Ascending aorta (tissue), 2 donors: ENCODE results near the gene ZNF350. TPM values are rescaled to one million over a fixed set of nuclear protein-coding genes. Genes with fewer than 3 reads are reported as not detected.
"Not testable (repeated sequence)": the region's sequence is repeated elsewhere in the genome, so short reads cannot be mapped to it uniquely, and the experiment has no call there.

ENCODE experiments used
- DNase-seq, 2 donors: peaks; one replicate each; pipeline ENCODE4 v3.0.0-alpha.2; 2019; ENCODE audit warnings: low spot score in 2 of 2
- H3K27ac ChIP-seq, 2 donors: fragments of 200-600 bp; sonication (generic); one replicate each; pipeline ENCODE4 v1.5.1; 2016 to 2017; ENCODE audit warnings: mild to moderate bottlenecking in 1 of 2
- H3K27me3 ChIP-seq: fragments of 200-600 bp; sonication (generic); one replicate; pipeline ENCODE4 v1.5.1; 2017
- H3K36me3 ChIP-seq, 2 donors: fragments of 200-600 bp; sonication (generic); one replicate each; pipeline ENCODE4 v1.5.1; 2016
- H3K4me1 ChIP-seq, 2 donors: fragments of 200-600 bp; sonication (generic); one replicate each; pipeline ENCODE4 v1.5.1; 2016 to 2017; ENCODE audit warnings: mild to moderate bottlenecking in 1 of 2
- H3K4me3 ChIP-seq, 2 donors: fragments of 200-600 bp; sonication (generic); one replicate each; pipeline ENCODE4 v1.5.1; 2016 to 2017; ENCODE audit warnings: mild to moderate bottlenecking in 1 of 2
- H3K9me3 ChIP-seq, 2 donors: fragments of 200-600 bp; sonication (generic); one replicate each; pipeline ENCODE4 v1.5.1; 2016
- CTCF ChIP-seq, 3 experiments: fragments of 200-600 bp in 2 of 3; fragments of 450-650 bp in 1 of 3; sonication (generic) in 2 of 3; IDR thresholded peaks; one replicate each; pipeline ENCODE4 v1.5.1; 2016 to 2019; ENCODE audit warnings: antibody characterized with exemption in 3 of 3, mild to moderate bottlenecking in 1 of 3, moderate library complexity in 1 of 3
- intact Hi-C: fragments of 100-400 bp; cut with DNase I; formaldehyde crosslinking; loops from one replicate; pipeline ENCODE4 v1.15.1; 2023
- total RNA-seq: library from RNA; depleted of rRNA; stranded (reverse); fragments of >200 nt; gene quantifications from one replicate; pipeline ENCODE4 v1.1.0, GENCODE V29; 2016

ZNF350 gene
- total RNA-seq, 1 donor from 2014 or later: 11.4 TPM

- TF ChIP-seq CTCF (IDR thresholded peaks at IDR 0.05): no peak
- intact Hi-C loops: no loop called here
- H3K9me3 ChIP-seq: peaks cover 74 to 99% of the 10 kb centered on the region in 2 donors
These were observed 26.8 kb downstream of the ZNF350 start for GRCh38 chr19:51959791-51960190.

GRCh38 chr19:51957846-51958245, 28.8 kb downstream of the ZNF350 start:
- H3K27me3 ChIP-seq, H3K36me3 ChIP-seq, intact Hi-C loops, H3K4me1 ChIP-seq, DNase-seq, H3K27ac ChIP-seq, H3K4me3 ChIP-seq: not testable (repeated sequence)
- peaks cover 59 to 89% of the 10 kb centered on the region in 2 donors for H3K9me3 ChIP-seq

More at GRCh38 chr19:51959791-51960190, 26.8 kb downstream of the ZNF350 start:
- Histone ChIP-seq H3K36me3 (peaks cover 16 to 26% of the 10 kb centered on the region in 2 donors), H3K4me3 (no peak overlapping the region), H3K4me1 (no peaks in the 10 kb centered on the region), H3K27me3 (no peaks in the 10 kb centered on the region), H3K27ac (no peak overlapping the region)
- no peak for DNase-seq

- intact Hi-C loops: no loop called here
- H3K36me3 ChIP-seq: peaks cover 16 to 20% of the 10 kb centered on the region in 2 donors
- H3K9me3 ChIP-seq: peaks cover 72 to 91% of the 10 kb centered on the region in 2 donors
- TF ChIP-seq CTCF (IDR thresholded peaks at IDR 0.05): no peak
- DNase-seq: no peak
- peak overlapping the region in 1 of 2 donors; percentile 22 for H3K4me3 ChIP-seq
- no peaks in the 10 kb centered on the region for H3K27me3 ChIP-seq
- H3K27ac ChIP-seq: no peak overlapping the region
- no peaks in the 10 kb centered on the region for H3K4me1 ChIP-seq
These were observed 37.7 kb downstream of the ZNF350 start for GRCh38 chr19:51948975-51949374.

GRCh38 chr19:51946602-51947001, 40.0 kb downstream of the ZNF350 start:
- TF ChIP-seq CTCF (IDR thresholded peaks at IDR 0.05): no peak
- intact Hi-C loops: no loop called here

GRCh38 chr19:51944798-51945552, 41.7 kb downstream of the ZNF350 start:
- intact Hi-C loops: no loop called here
- peaks cover 87 to 100% of the 10 kb centered on the region in 2 donors for H3K9me3 ChIP-seq
- no peaks in the 10 kb centered on the region for H3K4me1 ChIP-seq
- TF ChIP-seq CTCF (IDR thresholded peaks at IDR 0.05): no peak
- DNase-seq: no peak
- H3K36me3 ChIP-seq: peaks cover 56 to 60% of the 10 kb centered on the region in 2 donors
- H3K27ac ChIP-seq: no peak overlapping the region
- H3K4me3 ChIP-seq: peak overlapping the region in 1 of 2 donors; percentile 3
- no peaks in the 10 kb centered on the region for H3K27me3 ChIP-seq

More at GRCh38 chr19:51946602-51947001, 40.0 kb downstream of the ZNF350 start:
- H3K27me3 ChIP-seq: no peaks in the 10 kb centered on the region
- no peaks in the 10 kb centered on the region for H3K4me1 ChIP-seq
- H3K27ac ChIP-seq: no peak overlapping the region
- peaks cover 80 to 100% of the 10 kb centered on the region in 2 donors for H3K9me3 ChIP-seq
- H3K36me3 ChIP-seq: peaks cover 39 to 44% of the 10 kb centered on the region in 2 donors
- H3K4me3 ChIP-seq: no peak overlapping the region
- no peak for DNase-seq

- Histone ChIP-seq H3K27ac (no peak overlapping the region), H3K27me3 (no peaks in the 10 kb centered on the region), H3K4me1 (no peaks in the 10 kb centered on the region), H3K4me3 (no peak overlapping the region), H3K36me3 (peaks cover 96 to 99% of the 10 kb centered on the region in 2 donors), H3K9me3 (peaks cover 74 to 100% of the 10 kb centered on the region in 2 donors)
- DNase-seq: no peak
- intact Hi-C loops: no loop called here
- no peak for TF ChIP-seq CTCF (IDR thresholded peaks at IDR 0.05)
These were observed 47.7 kb downstream of the ZNF350 start for GRCh38 chr19:51938936-51939335.
